Natural killer cell treated with Interleukin-12 subunit alpha and Interleukin-12 subunit beta and Interleukin-15 and Interleukin-18, amount 100 ng/mL, for 72 hours (primary cell): ENCODE measurements around the gene ELMO1. TPM values are rescaled to one million over a fixed set of nuclear protein-coding genes. Genes with fewer than 3 reads are reported as not detected.

Experiments used
- ATAC-seq, 2 donors: fragments of 150-1000 bp; cut with Tn5 transposase in 1 of 2; sonication (Bioruptor Pico), chemical (Tn5 transposase) in 1 of 2; 2 replicates each; pipeline ENCODE4 v1.10.0; 2021
- DNase-seq: peaks from one replicate; pipeline ENCODE4 v3.0.0; 2022; ENCODE audit warnings: low spot score
- H3K27ac Mint-ChIP-seq, 2 donors: 1 replicate in 1 of 2; 2 replicates in 1 of 2; pipeline ENCODE4 v1.8.0; 2022; ENCODE audit warnings: mixed read lengths in 2 of 2, mild to moderate bottlenecking in 1 of 2, moderate library complexity in 1 of 2
- H3K27me3 Mint-ChIP-seq, 2 donors: 1 replicate in 1 of 2; 2 replicates in 1 of 2; pipeline ENCODE4 v1.8.0; 2022; ENCODE audit warnings: mixed read lengths in 2 of 2
- H3K36me3 Mint-ChIP-seq: one replicate; pipeline ENCODE4 v1.8.0; 2022; ENCODE audit warnings: mixed read lengths
- H3K4me1 Mint-ChIP-seq, 2 donors: 1 replicate in 1 of 2; 2 replicates in 1 of 2; pipeline ENCODE4 v1.8.0; 2022; ENCODE audit warnings: low read depth in 2 of 2, mixed read lengths in 2 of 2, mild to moderate bottlenecking in 1 of 2
- H3K4me3 Mint-ChIP-seq: one replicate; pipeline ENCODE4 v1.8.0; 2022; ENCODE audit warnings: mixed read lengths
- H3K9me3 Mint-ChIP-seq: 2 replicates; pipeline ENCODE4 v1.8.0; 2022; ENCODE audit warnings: mixed read lengths
- total RNA-seq, 2 donors: library from RNA; stranded (reverse); gene quantifications; one replicate each; pipeline ENCODE4 v1.2.3, GENCODE V29; 2022

The ELMO1 gene
- total RNA-seq, 2 donors from 2014 or later, result 36.8 to 103 TPM

- H3K4me3 Mint-ChIP-seq, result no peak overlapping the region
- no peaks in the 10 kb centered on the region for H3K27me3 Mint-ChIP-seq
- H3K4me1 Mint-ChIP-seq, result peaks cover 13 to 16% of the 10 kb centered on the region in 2 donors
- H3K36me3 Mint-ChIP-seq, result peaks cover 8% of the 10 kb centered on the region
- no peaks in the 10 kb centered on the region for H3K9me3 Mint-ChIP-seq
- DNase-seq (no peak), ATAC-seq (no peak)
- no peak overlapping the region for H3K27ac Mint-ChIP-seq
Observed at GRCh38 chr7:37212556-37212955, 236.1 kb downstream of the ELMO1 start.

- Mint-ChIP-seq H3K27me3 (no peaks in the 10 kb centered on the region), H3K4me1 (peaks cover 9 to 11% of the 10 kb centered on the region in 2 donors), H3K27ac (no peak overlapping the region), H3K9me3 (no peaks in the 10 kb centered on the region), H3K4me3 (no peak overlapping the region), H3K36me3 (peaks cover 8% of the 10 kb centered on the region)
- DNase-seq (no peak), ATAC-seq (no peak)
Observed at GRCh38 chr7:37212051-37212450, 236.6 kb downstream of the ELMO1 start.

DNA sequence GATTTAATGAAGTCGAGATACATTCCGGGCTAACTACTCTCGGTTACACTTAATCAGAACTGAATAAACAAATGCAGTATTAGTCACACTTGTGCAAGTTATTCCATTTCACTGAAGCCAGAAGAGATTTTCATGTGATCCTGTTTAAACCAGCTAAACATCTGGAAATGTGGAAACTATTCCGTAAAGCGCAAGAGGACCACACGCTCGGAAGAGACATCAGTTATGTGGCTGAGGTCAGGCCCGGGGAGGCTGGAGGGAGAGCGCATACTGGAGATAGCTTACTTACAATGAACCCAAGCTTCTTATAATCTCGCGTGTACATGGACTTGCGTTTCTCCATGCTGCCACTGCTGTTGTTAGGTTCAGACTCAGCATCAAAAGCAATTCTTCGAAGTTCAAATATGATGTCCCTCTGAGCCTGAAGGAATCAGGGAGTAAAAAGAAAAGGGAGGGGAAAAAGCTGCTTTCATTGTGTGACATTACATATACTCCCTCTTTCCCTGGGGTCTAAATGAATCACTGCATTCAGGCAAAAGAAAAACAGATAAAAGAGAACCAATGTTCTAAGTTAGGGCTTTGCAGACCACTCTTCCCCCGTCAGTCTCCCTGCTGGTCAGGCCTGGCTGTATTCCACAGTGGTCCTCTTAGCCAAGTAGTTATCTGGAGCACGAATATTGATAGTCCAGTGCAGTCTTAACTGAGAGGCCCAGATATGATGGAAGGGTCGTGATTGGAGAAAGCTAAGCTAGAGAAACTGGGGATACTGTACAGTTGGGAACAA lies 237.4 kb downstream of the ELMO1 start:
- no peak for ATAC-seq
- Mint-ChIP-seq H3K36me3 (peaks cover 8% of the 10 kb centered on the region), H3K27me3 (no peaks in the 10 kb centered on the region), H3K27ac (no peak overlapping the region), H3K9me3 (no peaks in the 10 kb centered on the region), H3K4me3 (no peak overlapping the region), H3K4me1 (peaks cover 4 to 8% of the 10 kb centered on the region in 2 donors)
- no peak for DNase-seq

DNA sequence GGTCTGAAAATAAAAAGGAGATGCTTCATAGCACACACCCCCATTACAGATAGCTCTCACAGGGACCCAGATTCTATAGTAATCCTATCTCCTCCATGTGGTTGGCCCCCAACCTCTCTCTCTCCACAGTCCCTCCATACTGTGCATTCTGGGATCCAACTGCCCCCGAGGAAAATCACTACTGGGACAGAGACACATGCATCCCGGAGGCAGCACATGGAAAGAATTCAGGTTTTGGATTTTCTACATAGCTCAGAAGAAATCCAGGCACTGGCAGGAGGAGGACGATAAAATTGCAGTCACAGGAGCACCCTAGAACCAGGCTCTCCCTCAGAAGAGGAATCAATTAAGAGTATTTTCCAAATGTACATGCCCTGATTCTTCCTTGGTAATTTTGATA lies 239.5 kb downstream of the ELMO1 start:
- Mint-ChIP-seq H3K36me3 (peaks cover 15% of the 10 kb centered on the region), H3K9me3 (no peaks in the 10 kb centered on the region), H3K4me3 (no peak overlapping the region), H3K27me3 (no peaks in the 10 kb centered on the region), H3K4me1 (peaks cover 0 to 6% of the 10 kb centered on the region in 2 donors), H3K27ac (no peak overlapping the region)
- no peak for ATAC-seq
- no peak for DNase-seq

GRCh38 chr7:37208528-37208927 lies 240.1 kb downstream of the ELMO1 start:
- no peak for ATAC-seq

GRCh38 chr7:37206192-37206591 lies 242.5 kb downstream of the ELMO1 start:
- no peak overlapping the region for H3K4me3 Mint-ChIP-seq
- H3K36me3 Mint-ChIP-seq, result peaks cover 11% of the 10 kb centered on the region
- DNase-seq (no peak), ATAC-seq (peak in 1 of 2 donors; percentile 65)
- H3K9me3 Mint-ChIP-seq, result no peaks in the 10 kb centered on the region
- no peaks in the 10 kb centered on the region for H3K27me3 Mint-ChIP-seq
- H3K4me1 Mint-ChIP-seq, result peaks cover 0 to 6% of the 10 kb centered on the region in 2 donors
- H3K27ac Mint-ChIP-seq, result peak overlapping the region in 1 of 2 donors; percentile 40

More at GRCh38 chr7:37208528-37208927, 240.1 kb downstream of the ELMO1 start:
- H3K4me1 Mint-ChIP-seq, result peaks cover 0 to 6% of the 10 kb centered on the region in 2 donors
- no peaks in the 10 kb centered on the region for H3K27me3 Mint-ChIP-seq
- DNase-seq, result no peak
- peaks cover 15% of the 10 kb centered on the region for H3K36me3 Mint-ChIP-seq
- H3K27ac Mint-ChIP-seq, result peak overlapping the region in 1 of 2 donors; percentile 45
- H3K4me3 Mint-ChIP-seq, result no peak overlapping the region
- no peaks in the 10 kb centered on the region for H3K9me3 Mint-ChIP-seq

DNA sequence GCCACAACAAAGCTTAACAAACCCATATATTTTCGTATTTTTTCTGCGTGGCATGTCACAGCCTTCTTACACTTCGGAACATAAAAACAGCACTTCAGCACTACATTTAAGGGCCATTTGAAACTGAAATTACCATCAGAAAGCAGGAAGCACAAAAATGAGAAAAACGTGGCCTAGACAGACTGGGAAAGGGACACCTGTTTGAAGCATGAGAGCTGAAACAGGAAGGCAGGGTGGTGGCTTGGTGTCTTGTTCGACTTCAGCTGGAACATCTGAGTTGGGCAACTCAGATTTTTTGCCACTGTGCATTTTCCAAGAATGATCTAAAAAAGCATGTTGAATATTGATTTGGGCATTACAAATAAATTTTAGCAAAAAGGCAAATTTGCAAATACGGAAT lies 243.2 kb downstream of the ELMO1 start:
- DNase-seq (no peak), ATAC-seq (no peak)
- H3K4me3 Mint-ChIP-seq, result no peak overlapping the region
- peaks cover 7% of the 10 kb centered on the region for H3K36me3 Mint-ChIP-seq
- H3K27me3 Mint-ChIP-seq, result no peaks in the 10 kb centered on the region
- no peak overlapping the region for H3K27ac Mint-ChIP-seq
- H3K4me1 Mint-ChIP-seq, result peaks cover 0 to 6% of the 10 kb centered on the region in 2 donors
- no peaks in the 10 kb centered on the region for H3K9me3 Mint-ChIP-seq

GRCh38 chr7:37201876-37202198 lies 246.8 kb downstream of the ELMO1 start:
- H3K4me1 Mint-ChIP-seq, result peaks cover 6 to 12% of the 10 kb centered on the region in 2 donors
- ATAC-seq, result no peak
- no peaks in the 10 kb centered on the region for H3K27me3 Mint-ChIP-seq
- DNase-seq, result no peak
- H3K36me3 Mint-ChIP-seq, result peaks cover 7% of the 10 kb centered on the region
- no peaks in the 10 kb centered on the region for H3K9me3 Mint-ChIP-seq
- H3K27ac Mint-ChIP-seq, result no peak overlapping the region
- H3K4me3 Mint-ChIP-seq, result no peak overlapping the region

DNA sequence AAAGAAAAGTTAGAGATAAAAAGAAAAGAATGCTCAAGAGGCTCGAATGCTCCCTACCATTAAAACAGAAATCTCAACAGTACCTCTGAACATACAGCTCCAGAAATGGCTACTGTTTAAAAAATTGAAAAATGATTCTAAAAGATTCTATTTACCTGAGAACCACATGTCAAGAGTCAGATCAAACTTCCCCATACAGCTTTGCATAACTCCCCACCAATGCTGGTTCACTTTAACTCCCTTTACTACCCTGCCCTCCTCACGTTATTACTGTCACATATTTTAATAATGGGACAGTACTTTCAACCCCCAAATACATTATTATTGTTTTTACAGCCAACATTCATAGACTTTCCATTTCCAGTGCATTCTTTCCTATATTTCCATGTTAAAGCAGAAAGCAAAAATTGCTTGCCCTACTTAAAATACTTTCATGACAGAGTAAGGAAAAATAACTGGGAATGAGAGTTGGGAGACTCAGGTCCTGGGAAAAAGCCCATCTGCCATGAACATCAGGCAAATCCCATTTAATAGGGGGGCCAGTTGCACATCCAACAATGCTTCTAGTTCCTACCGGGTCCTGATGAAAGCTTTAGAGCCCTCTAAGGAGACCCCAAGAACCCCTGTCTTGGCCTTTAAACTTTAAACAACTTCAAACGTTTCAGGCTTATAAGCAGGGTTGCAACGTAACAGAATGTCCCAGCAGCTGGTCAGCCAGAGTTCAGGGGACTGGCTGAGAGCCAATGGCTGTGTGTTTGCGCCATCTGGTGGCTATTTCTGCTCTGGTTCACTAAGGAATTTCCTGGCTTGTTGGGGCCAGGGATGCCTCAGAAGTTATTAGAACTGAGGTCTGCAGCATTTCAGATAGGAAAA lies 247.4 kb downstream of the ELMO1 start:
- ATAC-seq (no peak), DNase-seq (peak; percentile 70)
- peaks cover 6 to 11% of the 10 kb centered on the region in 2 donors for H3K4me1 Mint-ChIP-seq
- H3K4me3 Mint-ChIP-seq, result no peak overlapping the region
- no peaks in the 10 kb centered on the region for H3K9me3 Mint-ChIP-seq
- H3K36me3 Mint-ChIP-seq, result peaks cover 7% of the 10 kb centered on the region
- H3K27me3 Mint-ChIP-seq, result no peaks in the 10 kb centered on the region
- H3K27ac Mint-ChIP-seq, result no peak overlapping the region

- Mint-ChIP-seq H3K36me3 (no peaks in the 10 kb centered on the region), H3K27me3 (no peaks in the 10 kb centered on the region)
Observed at GRCh38 chr7:37198906-37199485, 249.7 kb downstream of the ELMO1 start.

GRCh38 chr7:37198041-37198905 lies 250.4 kb downstream of the ELMO1 start:
- ATAC-seq (no peak), DNase-seq (no peak)
- Mint-ChIP-seq H3K9me3 (no peaks in the 10 kb centered on the region), H3K27me3 (no peaks in the 10 kb centered on the region), H3K4me1 (peaks cover 6 to 12% of the 10 kb centered on the region in 2 donors), H3K4me3 (no peak overlapping the region), H3K36me3 (no peaks in the 10 kb centered on the region), H3K27ac (no peak overlapping the region)

More at GRCh38 chr7:37198906-37199485, 249.7 kb downstream of the ELMO1 start:
- DNase-seq (peak; percentile 86), ATAC-seq (peak; percentile 66 to 72)
- H3K4me3 Mint-ChIP-seq, result no peak overlapping the region
- H3K4me1 Mint-ChIP-seq, result peaks cover 6 to 12% of the 10 kb centered on the region in 2 donors
- H3K27ac Mint-ChIP-seq, result no peak overlapping the region
- no peaks in the 10 kb centered on the region for H3K9me3 Mint-ChIP-seq

GRCh38 chr7:37197108-37197507 lies 251.6 kb downstream of the ELMO1 start:
- no peak overlapping the region for H3K4me3 Mint-ChIP-seq
- H3K9me3 Mint-ChIP-seq, result no peaks in the 10 kb centered on the region
- DNase-seq (no peak), ATAC-seq (no peak)
- H3K27ac Mint-ChIP-seq, result no peak overlapping the region
- no peaks in the 10 kb centered on the region for H3K36me3 Mint-ChIP-seq
- no peaks in the 10 kb centered on the region for H3K27me3 Mint-ChIP-seq
- H3K4me1 Mint-ChIP-seq, result peaks cover 6 to 12% of the 10 kb centered on the region in 2 donors

GRCh38 chr7:37196676-37197075 lies 252.0 kb downstream of the ELMO1 start:
- ATAC-seq, result no peak

More at GRCh38 chr7:37196676-37197075, 252.0 kb downstream of the ELMO1 start:
- no peak for DNase-seq
- Mint-ChIP-seq H3K9me3 (no peaks in the 10 kb centered on the region), H3K36me3 (no peaks in the 10 kb centered on the region), H3K4me3 (no peak overlapping the region), H3K4me1 (peaks cover 6 to 12% of the 10 kb centered on the region in 2 donors), H3K27me3 (no peaks in the 10 kb centered on the region), H3K27ac (peak overlapping the region in 1 of 2 donors; percentile 16)
